ENCODE results near the gene NCBP3. TPM values are rescaled to one million over a fixed set of nuclear protein-coding genes. Genes with fewer than 3 reads are reported as not detected.
"Not testable (repeated sequence)": the region's sequence is repeated elsewhere in the genome, so short reads cannot be mapped to it uniquely, and the experiment has no call there.

Gene NCBP3
- total RNA-seq, 1 donor from 2014 or later = 24.5 TPM

DNA sequence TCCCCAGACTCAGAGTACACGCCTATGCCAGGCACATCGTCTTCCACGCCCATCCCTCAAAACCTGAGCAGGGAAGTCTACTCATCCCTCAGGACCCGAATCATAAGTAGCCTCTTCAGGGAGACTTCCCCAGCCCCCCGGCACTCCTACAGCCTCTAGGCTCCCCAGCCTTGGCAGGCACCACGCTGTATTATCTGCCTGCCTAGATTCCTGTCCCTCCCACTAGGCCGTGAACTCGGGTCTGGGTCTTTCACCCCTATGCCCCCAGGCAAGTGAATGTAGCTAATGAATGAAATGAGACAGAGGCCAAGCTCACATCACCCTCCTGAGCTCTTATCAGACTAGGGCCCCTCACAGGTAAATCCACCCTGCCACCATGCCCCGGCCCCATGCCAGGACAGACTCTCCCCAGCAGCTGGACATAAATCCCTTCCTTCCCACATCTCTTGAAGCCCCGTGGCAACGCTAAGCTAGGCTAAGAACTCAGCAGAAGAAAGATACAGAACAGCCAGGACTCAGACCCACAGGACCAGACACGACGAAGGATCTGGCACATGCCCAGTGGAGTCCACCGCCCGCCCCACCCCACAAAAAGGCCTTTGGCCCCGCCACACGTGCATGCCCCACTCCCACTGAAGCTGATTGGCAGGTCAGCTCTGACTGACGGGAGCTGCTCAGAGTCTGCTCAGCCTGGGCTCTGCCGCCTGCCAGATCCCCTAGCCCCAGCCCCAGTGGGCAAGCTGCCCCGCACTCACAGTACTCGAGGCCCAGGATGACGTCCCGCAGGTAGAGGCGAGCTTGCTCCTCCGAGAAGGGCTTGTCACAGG, 33.8 kb upstream of the NCBP3 start:
- DNase-seq = no peak

DNA sequence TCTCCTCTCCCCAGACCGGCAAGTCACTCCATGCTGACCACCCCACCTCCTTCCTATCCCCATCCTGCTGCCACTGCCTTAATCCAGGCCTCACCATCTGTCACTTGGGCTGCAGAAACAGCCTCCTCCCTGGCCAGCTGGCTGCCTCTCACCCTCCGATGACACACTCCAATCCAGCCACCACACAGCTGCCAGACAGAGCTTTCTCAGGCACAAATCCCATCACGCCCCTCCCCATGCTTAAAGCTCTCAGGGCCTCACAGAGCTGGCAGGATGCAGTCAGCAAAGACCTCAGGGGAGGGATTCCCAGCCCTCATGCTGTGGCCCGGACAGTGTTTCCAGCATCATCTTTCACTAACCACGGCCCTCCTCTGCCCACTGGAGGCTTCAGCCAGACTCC, 33.1 kb upstream of the NCBP3 start:
- peak; percentile 25 for DNase-seq

- DNase-seq = no peak
These were observed 31.2 kb upstream of the NCBP3 start for GRCh38 chr17:3877220-3877619.

GRCh38 chr17:3875317-3875716, 29.3 kb upstream of the NCBP3 start:
- no peak for DNase-seq

DNA sequence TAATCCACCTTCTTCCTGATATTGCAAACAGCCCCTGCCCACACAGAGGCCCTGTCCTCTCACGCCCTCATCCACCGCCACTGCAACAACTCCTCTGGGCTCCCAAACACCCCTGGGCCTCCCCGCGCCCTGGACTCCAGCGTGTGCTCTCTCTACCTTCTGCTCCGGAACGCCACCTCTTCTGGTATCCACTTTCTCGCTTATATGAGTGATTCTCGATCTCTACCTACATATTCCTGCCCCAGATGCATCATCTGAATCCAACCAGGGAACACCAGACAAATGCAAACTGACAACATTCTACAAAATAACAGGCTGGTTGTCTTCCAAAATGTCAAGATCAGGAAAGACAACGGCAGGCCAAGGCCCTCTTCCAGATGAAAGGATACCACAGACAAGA, 27.8 kb upstream of the NCBP3 start:
- DNase-seq = no peak

DNA sequence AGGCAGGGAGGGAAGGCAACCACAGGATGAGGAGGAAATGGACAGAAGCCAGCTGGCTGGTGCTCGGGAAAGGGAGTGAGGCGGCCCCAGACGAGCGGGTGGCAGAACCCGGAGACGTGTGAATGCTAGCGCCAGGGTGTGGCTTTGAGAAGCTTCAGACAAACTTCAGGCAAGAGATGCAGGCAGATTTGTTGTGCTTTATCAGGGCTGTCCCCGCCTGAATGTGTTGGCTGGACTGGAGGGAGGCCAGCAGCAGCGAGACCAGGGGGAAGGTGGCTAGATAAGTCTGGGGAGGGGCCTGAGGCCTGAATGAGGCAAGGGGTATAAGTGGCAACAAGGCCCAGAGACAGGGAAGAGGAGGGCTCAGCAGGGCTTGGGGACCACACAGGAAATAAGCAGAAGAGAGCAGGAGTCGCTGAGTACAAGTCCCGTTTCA, 24.8 kb upstream of the NCBP3 start:
- DNase-seq = no peak

GRCh38 chr17:3867606-3868005, 21.6 kb upstream of the NCBP3 start:
- no peak for DNase-seq

DNA sequence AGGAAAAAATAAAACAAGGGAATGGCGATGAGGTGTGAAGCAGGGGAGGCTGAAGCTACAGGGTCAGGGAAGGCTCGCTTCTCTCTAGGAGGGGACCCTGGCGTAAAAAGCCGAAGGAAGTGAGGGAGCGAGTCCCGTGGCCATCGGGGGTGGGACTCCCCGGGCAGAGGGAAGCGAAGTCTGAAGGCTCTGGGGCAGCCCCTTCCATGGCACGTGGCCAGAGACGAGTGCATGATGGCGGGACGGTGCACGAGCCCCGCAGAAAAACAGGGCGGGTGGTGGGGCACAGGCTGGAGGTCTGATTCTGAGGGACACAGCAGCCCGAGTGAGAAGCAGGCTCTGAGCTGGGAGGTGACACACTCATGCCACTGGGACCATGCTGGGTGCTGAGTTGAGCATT, 21.1 kb upstream of the NCBP3 start:
- no peak for DNase-seq

GRCh38 chr17:3866276-3866675, 20.2 kb upstream of the NCBP3 start:
- DNase-seq = peak; percentile 73

DNA sequence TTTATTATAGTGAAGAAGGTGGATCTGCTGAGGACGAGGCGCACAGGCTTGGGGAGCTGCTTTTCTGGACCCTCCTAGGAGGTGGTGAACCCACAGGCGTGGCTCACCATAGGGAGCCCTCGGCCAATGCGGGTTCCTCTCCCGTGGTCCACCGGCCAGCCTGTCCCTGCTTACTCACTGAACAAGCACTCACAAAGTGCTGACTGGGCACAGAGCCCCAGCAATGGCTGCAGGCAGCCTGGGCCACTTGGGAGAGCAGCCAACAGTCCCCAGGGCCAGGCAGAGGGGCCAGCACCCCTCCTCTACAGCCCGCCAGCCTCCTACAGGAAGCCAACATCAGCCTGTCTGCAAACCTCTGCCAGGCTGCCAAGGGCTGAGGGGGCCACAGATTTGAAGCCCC, 19.1 kb upstream of the NCBP3 start:
- DNase-seq = no peak

DNA sequence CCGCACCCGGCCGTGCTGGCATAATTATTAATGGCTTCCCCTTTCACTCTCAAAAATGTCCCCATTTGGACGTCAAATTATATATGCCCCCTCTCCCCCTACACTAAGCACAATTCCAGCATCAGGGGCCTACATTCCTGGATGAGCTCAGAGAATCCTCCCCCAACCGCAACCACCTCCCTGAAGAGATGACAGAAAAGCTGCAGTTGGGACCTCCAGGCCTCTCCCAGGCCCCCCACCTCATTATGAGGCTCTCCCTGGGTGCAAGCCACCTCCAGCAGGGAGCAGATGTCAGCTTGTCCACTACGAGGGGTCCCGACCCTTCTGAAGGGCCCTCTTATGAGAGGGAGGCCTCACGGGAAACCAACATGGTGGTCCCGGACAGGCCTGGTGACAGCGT, 18.5 kb upstream of the NCBP3 start:
- no peak for DNase-seq

DNA sequence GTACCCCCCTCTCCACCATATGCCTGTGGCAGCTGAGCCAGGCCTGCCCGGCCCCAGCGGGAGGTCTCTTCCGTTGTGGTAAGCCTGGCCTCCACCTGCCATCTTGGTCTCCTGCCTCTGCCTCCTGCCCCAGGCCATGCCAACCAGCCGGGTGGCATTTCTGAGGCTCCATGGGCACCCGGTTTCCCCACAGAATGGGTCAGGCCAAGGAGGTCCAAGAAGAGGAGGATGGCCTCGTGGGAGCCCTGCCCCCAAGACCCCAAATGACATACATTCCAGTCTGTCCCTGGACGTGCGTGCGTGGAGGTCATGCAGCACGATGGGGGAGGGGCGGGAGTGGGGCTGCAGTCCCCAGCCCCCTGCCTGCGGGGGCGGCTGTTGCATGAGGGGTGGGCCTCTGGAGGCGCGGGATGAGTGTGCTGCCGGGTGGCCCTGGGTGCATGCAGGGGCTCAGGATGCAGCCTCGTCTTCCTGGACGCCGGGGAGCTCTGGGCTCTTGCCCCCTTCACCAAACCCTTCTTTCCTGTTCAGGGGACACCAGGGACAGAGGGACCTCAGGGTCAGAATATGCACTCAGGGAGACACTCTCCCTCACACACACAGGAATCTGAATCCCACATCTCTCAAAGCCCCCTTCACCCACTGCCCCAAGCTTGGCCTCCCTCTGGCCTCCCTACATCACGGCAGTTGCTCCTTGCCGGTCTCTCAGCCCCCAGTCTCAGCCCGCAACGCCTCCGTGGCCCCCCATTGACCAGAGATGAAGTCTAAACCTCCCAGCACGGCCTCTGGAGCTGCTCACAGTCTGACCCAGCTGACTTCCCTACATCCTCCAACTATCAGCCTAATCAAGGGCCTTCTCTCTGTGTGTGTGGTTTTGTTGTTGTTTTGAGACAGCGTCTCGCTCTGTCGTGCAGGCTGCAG, 16.0 kb upstream of the NCBP3 start:
- no peak for DNase-seq

DNA sequence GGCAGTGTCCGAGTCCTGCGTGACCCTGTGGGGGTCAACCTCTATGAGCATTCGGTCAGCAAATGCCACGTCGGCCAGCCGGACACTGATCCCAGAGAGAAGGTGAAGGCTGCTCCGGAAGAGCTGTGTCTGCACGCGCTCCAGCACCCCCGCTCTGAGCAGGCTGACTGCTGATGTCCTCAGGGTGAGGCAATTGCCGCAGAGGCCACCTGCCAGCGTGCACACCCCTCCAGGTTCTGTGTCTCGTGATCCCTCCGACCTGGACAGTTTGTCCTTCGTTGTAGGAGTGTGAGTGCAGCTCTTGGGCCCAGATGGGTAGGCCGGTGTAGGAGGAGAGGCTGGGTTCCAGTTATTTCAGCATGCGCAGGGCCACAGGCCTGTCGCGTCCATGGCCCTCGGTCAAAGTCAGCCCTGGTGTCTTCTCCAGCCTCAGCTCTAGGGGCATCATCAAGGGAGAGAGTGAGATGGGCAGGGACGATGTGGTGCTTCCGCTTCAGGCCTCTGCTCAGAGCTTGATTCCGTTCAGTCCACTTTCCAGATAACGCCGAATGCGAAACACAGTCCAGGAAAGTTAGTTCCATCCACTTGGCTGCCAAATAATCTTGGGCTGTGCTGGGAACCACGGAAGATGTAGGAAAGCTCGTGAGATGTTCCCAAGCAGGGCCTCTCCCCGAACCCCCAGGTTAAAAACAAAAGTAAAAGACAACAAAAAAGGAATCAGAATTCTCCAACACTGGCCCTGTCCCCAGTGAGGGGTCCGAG, 15.1 kb upstream of the NCBP3 start:
- no peak for DNase-seq

GRCh38 chr17:3859940-3860339, 13.9 kb upstream of the NCBP3 start:
- DNase-seq = no peak

DNA sequence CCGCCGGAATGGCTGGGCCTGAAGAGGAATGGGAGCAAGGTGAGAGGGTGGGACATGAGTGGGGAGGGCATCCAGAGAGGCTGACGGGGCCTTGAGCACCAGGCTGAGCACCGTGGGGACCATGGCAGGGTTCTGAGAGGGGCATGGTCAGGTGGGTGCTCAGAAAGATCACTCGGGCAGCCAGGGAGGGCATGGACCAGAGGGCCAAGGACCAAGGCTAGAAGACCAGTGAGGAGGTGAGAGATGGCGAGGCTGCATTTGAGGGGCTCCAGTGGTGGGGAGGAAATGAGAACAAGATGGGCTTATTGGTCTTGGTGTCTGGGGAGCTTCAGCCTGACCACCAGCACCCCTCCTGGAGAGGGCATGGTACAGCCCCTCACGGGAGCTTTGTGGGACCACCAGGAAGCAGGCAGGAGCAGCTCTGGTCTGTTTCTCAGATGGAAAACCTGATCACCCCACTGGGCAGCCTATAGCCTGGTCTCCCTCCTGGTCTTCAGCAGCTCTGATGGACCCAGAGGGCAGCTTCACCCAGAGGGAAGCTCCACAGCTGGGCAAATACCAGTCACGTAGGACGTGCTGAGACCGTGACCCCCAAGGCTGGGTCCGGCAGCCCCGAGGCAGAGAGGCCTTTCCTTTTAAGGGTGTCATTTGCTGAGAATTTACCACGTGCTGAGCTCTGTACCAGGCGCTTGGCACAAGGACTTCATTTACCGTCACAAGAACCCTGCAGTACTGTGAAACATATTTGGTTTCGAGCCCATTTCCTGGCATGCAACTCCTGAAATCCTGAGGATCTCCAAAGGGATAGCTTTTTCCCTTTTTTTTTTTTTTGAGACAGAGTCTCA, 11.4 kb upstream of the NCBP3 start:
- no peak for DNase-seq

- not testable (repeated sequence) for DNase-seq
These were observed 8.2 kb upstream of the NCBP3 start for GRCh38 chr17:3854204-3854603.

GRCh38 chr17:3852561-3852960, 6.5 kb upstream of the NCBP3 start:
- no peak for DNase-seq

DNA sequence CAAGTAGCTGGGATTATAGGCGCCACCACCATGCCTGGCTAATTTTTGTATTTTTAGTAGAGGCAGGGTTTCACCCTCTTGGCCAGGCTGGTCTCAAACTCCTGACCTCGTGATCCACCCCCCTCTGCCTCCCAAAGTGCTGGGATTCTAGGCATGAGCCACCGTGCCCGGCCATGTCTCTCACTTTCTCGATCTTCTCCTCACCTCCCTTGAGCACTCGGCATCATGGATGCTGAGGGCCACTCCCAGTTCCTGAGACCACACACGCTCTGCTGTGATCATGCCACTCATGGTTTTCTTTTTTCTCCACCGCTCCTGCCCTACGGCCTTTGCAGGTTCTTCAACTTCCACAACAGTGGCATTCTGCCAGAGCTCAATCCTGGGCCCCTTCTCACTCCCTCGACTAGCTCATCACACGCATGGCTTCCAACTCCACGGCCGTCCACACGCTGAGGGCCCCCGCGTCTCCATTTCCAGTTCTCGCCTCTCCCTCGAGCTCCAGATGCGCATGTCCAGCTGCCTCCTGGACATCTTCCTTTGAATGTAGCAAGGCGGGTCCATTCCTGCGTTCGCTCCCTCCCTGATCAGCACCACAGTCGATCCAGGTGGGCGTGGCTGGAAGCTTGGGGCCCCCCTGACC, 5.5 kb upstream of the NCBP3 start:
- DNase-seq = no peak

GRCh38 chr17:3848229-3848835, 2.3 kb upstream of the NCBP3 start:
- no peak for DNase-seq

DNA sequence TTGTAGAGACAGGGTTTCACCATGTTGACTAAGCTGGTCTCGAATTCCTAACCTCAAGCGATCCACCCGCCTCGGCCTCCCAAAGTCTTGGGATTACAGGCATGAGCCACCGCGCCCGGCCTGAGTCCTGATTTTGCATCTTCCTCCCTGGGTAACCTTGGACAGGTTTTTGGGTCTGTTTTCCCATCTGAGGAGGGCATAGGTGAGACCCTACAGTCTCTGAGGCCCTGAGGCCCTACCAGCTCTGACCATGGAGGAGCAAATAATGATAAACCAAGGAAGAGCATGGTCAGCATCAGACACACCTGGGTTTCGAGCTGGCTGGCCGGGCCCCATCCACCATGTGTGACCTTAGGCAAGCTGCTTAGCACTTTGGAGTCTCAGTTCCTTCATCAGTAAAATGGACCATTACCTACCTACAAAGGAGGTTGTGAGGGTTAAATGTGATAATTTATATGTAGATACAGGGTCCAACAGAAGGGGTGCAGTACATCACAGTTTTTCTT, 1.2 kb upstream of the NCBP3 start:
- no peak for DNase-seq
